DND-41 (cell line): ENCODE measurements around the gene ROBO2.

ENCODE experiments used
- ATAC-seq: fragments of 200-7000 bp; cut with Tn5 transposase; 3 replicates; pipeline ENCODE4 v1.9.1; 2021; ENCODE audit warnings: low read depth; ENCODE audit not compliant: insufficient read depth
- DNase-seq: peaks from one replicate; pipeline ENCODE4 v3.0.0-alpha.2; 2020
- H2AFZ ChIP-seq: 2 replicates; pipeline ENCODE4 v1.6.0; 2012; ENCODE audit warnings: low read depth, low read length
- H3K27ac ChIP-seq: 2 replicates; pipeline ENCODE4 v1.5.1; 2012; ENCODE audit warnings: low read length, inconsistent platforms
- H3K27me3 ChIP-seq: fragments of 200-600 bp; sonication (generic); 2 replicates; pipeline ENCODE4 v1.6.0; 2012; ENCODE audit warnings: low read length, mild to moderate bottlenecking, inconsistent platforms; ENCODE audit not compliant: insufficient read depth, poor library complexity
- H3K36me3 ChIP-seq: 2 replicates; pipeline ENCODE4 v1.5.1; 2012; ENCODE audit warnings: low read length, inconsistent platforms; ENCODE audit not compliant: insufficient read depth
- H3K4me1 ChIP-seq: 2 replicates; pipeline ENCODE4 v1.5.1; 2012; ENCODE audit warnings: mild to moderate bottlenecking, low read length; ENCODE audit not compliant: insufficient read depth
- H3K4me2 ChIP-seq: 2 replicates; pipeline ENCODE4 v1.6.0; 2012; ENCODE audit warnings: mild to moderate bottlenecking, moderate library complexity, low read length, inconsistent platforms; ENCODE audit not compliant: insufficient read depth
- H3K4me3 ChIP-seq, 2 experiments: fragments of 200-600 bp in 1 of 2; shearing (Covaris generic) in 1 of 2; 2 replicates each; pipeline ENCODE4 v1.5.1; 2012 to 2016; ENCODE audit warnings: inconsistent platforms in 2 of 2, low read length in 2 of 2, mild to moderate bottlenecking in 2 of 2, low read depth in 1 of 2, moderate library complexity in 1 of 2
- H3K79me2 ChIP-seq: 2 replicates; pipeline ENCODE4 v1.6.0; 2012; ENCODE audit warnings: low read length, inconsistent platforms; ENCODE audit not compliant: insufficient read depth
- H3K9ac ChIP-seq: 2 replicates; pipeline ENCODE4 v1.6.0; 2012; ENCODE audit warnings: low read depth, mild to moderate bottlenecking, inconsistent platforms, low read length, moderate library complexity
- H3K9me3 ChIP-seq: 2 replicates; pipeline ENCODE4 v1.5.1; 2012; ENCODE audit warnings: low read length, moderate library complexity, mild to moderate bottlenecking, inconsistent platforms; ENCODE audit not compliant: insufficient read depth, severe bottlenecking
- H4K20me1 ChIP-seq: 2 replicates; pipeline ENCODE4 v1.6.0; 2012; ENCODE audit warnings: low read length; ENCODE audit not compliant: insufficient read depth
- CTCF ChIP-seq: IDR thresholded peaks from 2 replicates; pipeline ENCODE4 v1.5.1; 2012; ENCODE audit warnings: borderline replicate concordance, low read length, moderate library complexity, mild to moderate bottlenecking; ENCODE audit not compliant: poor library complexity, severe bottlenecking; ENCODE audit errors: extremely low read depth
- EZH2 ChIP-seq: IDR thresholded peaks from 3 replicates; pipeline ENCODE4 v1.6.1; 2012; ENCODE audit warnings: borderline replicate concordance, low read depth, mild to moderate bottlenecking, moderate library complexity, low read length, inconsistent platforms; ENCODE audit not compliant: severe bottlenecking

ROBO2 gene

GRCh38 chr3:77059354-77059753, 19.5 kb downstream of the ROBO2 start:
- no peaks in the 10 kb centered on the region for H3K4me1 ChIP-seq
- no peak for ATAC-seq
- H3K4me3 ChIP-seq, result no peak overlapping the region
- H3K4me2 ChIP-seq, result no peak overlapping the region
- H3K9me3 ChIP-seq, result no peaks in the 10 kb centered on the region
- H3K36me3 ChIP-seq, result no peaks in the 10 kb centered on the region
- H3K9ac ChIP-seq, result no peak overlapping the region
- H2AFZ ChIP-seq, result no peak overlapping the region
- no peak for DNase-seq
- H3K79me2 ChIP-seq, result no peaks in the 10 kb centered on the region
- H4K20me1 ChIP-seq, result no peaks in the 10 kb centered on the region
- H3K27ac ChIP-seq, result no peak overlapping the region
- no peaks in the 10 kb centered on the region for H3K27me3 ChIP-seq
- no peak for TF ChIP-seq CTCF

- H3K27ac ChIP-seq, result no peak overlapping the region
- DNase-seq (no peak), ATAC-seq (no peak)
- H3K4me1 ChIP-seq, result no peaks in the 10 kb centered on the region
- no peaks in the 10 kb centered on the region for H3K79me2 ChIP-seq
- TF ChIP-seq EZH2 (no peak), CTCF (no peak)
- no peaks in the 10 kb centered on the region for H3K36me3 ChIP-seq
- H3K9ac ChIP-seq, result no peak overlapping the region
- H3K4me2 ChIP-seq, result no peak overlapping the region
- no peak overlapping the region for H3K4me3 ChIP-seq
- no peaks in the 10 kb centered on the region for H4K20me1 ChIP-seq
- H2AFZ ChIP-seq, result no peak overlapping the region
- no peaks in the 10 kb centered on the region for H3K9me3 ChIP-seq
- no peaks in the 10 kb centered on the region for H3K27me3 ChIP-seq
Measured at GRCh38 chr3:77063423-77063822, 23.5 kb downstream of the ROBO2 start.

- Histone ChIP-seq H3K27me3 (no peaks in the 10 kb centered on the region), H3K4me2 (no peak overlapping the region), H2AFZ (no peak overlapping the region), H3K27ac (no peak overlapping the region), H3K9me3 (no peaks in the 10 kb centered on the region), H3K79me2 (no peaks in the 10 kb centered on the region), H3K9ac (no peak overlapping the region), H3K4me3 (no peak overlapping the region), H3K4me1 (no peaks in the 10 kb centered on the region), H3K36me3 (no peaks in the 10 kb centered on the region), H4K20me1 (no peaks in the 10 kb centered on the region)
- TF ChIP-seq EZH2 (no peak), CTCF (no peak)
- DNase-seq, result no peak
- no peak for ATAC-seq
Measured at GRCh38 chr3:77065750-77066149, 25.9 kb downstream of the ROBO2 start.

- H4K20me1 ChIP-seq, result no peaks in the 10 kb centered on the region
- no peak overlapping the region for H3K27ac ChIP-seq
- TF ChIP-seq EZH2 (no peak), CTCF (no peak)
- H3K27me3 ChIP-seq, result no peaks in the 10 kb centered on the region
- no peak overlapping the region for H3K4me2 ChIP-seq
- H3K4me1 ChIP-seq, result no peaks in the 10 kb centered on the region
- no peak for ATAC-seq
- no peak overlapping the region for H3K9ac ChIP-seq
- H3K79me2 ChIP-seq, result no peaks in the 10 kb centered on the region
- H3K9me3 ChIP-seq, result no peaks in the 10 kb centered on the region
- H2AFZ ChIP-seq, result no peak overlapping the region
- no peaks in the 10 kb centered on the region for H3K36me3 ChIP-seq
- no peak overlapping the region for H3K4me3 ChIP-seq
- no peak for DNase-seq
Measured at GRCh38 chr3:77066829-77067228, 26.9 kb downstream of the ROBO2 start.
